ENCODE results near the gene APOH. TPM values are rescaled to one million over a fixed set of nuclear protein-coding genes. Genes with fewer than 3 reads are reported as not detected.

Gene APOH
- total and polyA plus RNA-seq, 9 of the 15 experiments (the other 6 are each of a cell fraction or from before 2014, with no cell fraction given): 1.1 TPM; not detected in 8

- TF ChIP-seq THAP12 (CRISPR knock-in tag; IDR thresholded peaks at IDR 0.05) (no peak), ZFP36 (IDR thresholded peaks at IDR 0.05; ENCODE audit: low read depth, low read length, partially characterized antibody) (no peak)
Measured at GRCh38 chr17:66275651-66276050, 46.4 kb upstream of the APOH start (continued).

- Histone ChIP-seq H3K79me2 (ENCODE audit: control insufficient read depth, insufficient read depth, low read length) (no peaks in the 10 kb centered on the region), H3K36me3 (ENCODE audit: control insufficient read depth, insufficient read depth, low read length) (no peaks in the 10 kb centered on the region), H3K4me1 (replicated peaks in 1 of 2; ENCODE audit: control insufficient read depth in 2 of 2, insufficient read depth in 2 of 2, low read length in 2 of 2) (peaks cover 0 to 22% of the 10 kb centered on the region in 2 experiments; a peak in 4 of 5 replicates), H2AFZ (ENCODE audit: low read depth, low read length) (no peak overlapping the region), H3K9ac (ENCODE audit: insufficient read depth in 1 of 2, low read depth in 2 of 2, low read length in 2 of 2) (no peak overlapping the region), H3K9me3 (replicated peaks; ENCODE audit: control insufficient read depth, insufficient read depth, low read depth, low read length) (no peaks in the 10 kb centered on the region), H4K20me1 (replicated peaks; ENCODE audit: control insufficient read depth, insufficient read depth, low read length) (peaks cover 2% of the 10 kb centered on the region; the same call in 1 of the 2 replicates), H3K4me3 (no peak overlapping the region), H3K9me1 (ENCODE audit: control insufficient read depth, insufficient read depth, low read length) (no peaks in the 10 kb centered on the region), H3K4me2 (ENCODE audit: insufficient read depth, low read length) (no peak overlapping the region), H3K27ac (ENCODE audit: extremely low read depth, low read depth, low read length) (no peak overlapping the region), H3K27me3 (ENCODE audit: control insufficient read depth in 2 of 2, insufficient read depth in 2 of 2, low read length in 2 of 2) (no peaks in the 10 kb centered on the region)
- DNase-seq (ENCODE audit: extremely low read depth in 1 of 4, low spot score in 3 of 4): no peak
- TF ChIP-seq ZNF57 (CRISPR knock-in tag; IDR thresholded peaks at IDR 0.05) (no peak), ZNF121 (CRISPR knock-in tag; conservative IDR thresholded peaks at IDR 0.05) (peak; percentile 56; the same call in 1 of the 2 replicates)
- no peak for FAIRE-seq
- in situ Hi-C loops (cut with MboI) (no loop called here), intact Hi-C loops (cut with micrococcal nuclease) (no loop called here)
- ATAC-seq: no peak
- POLR2A ChIA-PET: interaction anchor here (0.6 to 1.2 kb wide), 3 partner anchors 14 to 1217 kb away, joined by 3 to 5 read pairs (median 3); no protein-coding TSS in a partner anchor
- CTCF ChIA-PET (ENCODE audit: low intra/inter-chr PET ratio): no interaction called here
- BruUV-seq (replicated peaks): no TSS peak
Measured at GRCh38 chr17:66273586-66273848, 44.3 kb upstream of the APOH start.

Measured in K562 (cell line).